IMR-90 (cell line): ENCODE measurements around the gene PTPRG. TPM values are rescaled to one million over a fixed set of nuclear protein-coding genes. Genes with fewer than 3 reads are reported as not detected.

Experiments
- ATAC-seq: fragments of 200-7000 bp; cut with Tn5 transposase; 2 replicates; pipeline ENCODE4 v1.9.1; 2020; ENCODE audit warnings: low read depth, mild to moderate bottlenecking, moderate library complexity
- BruUV-seq: library from RNA; stranded (reverse); fragments of 400-500 nt; replicated peaks from 2 replicates; lab custom pipeline; 2021; lab: Mats Ljungman, UMichigan
- CTCF ChIA-PET: fragments of 300-600 bp; formaldehyde crosslinking; extraction: SDS; loops from one replicate; lab custom pipeline; 2021; ENCODE audit warnings: antibody characterized with exemption; lab: Yijun Ruan, JAX
- POLR2A ChIA-PET: fragments of 300-600 bp; sonication (Branson Sonifier 250); formaldehyde crosslinking; loops from one replicate; lab custom pipeline; 2022; ENCODE audit warnings: antibody characterized with exemption; ENCODE audit not compliant: unreplicated experiment; lab: Charles Lee
- DNase-seq: peaks from one replicate; pipeline ENCODE4 v3.0.0; 2013
- H2AFZ ChIP-seq: replicated peaks from 2 replicates; pipeline ENCODE3; 2013; ENCODE audit warnings: low read length, mild to moderate bottlenecking; ENCODE audit not compliant: poor library complexity
- H2AK5ac ChIP-seq: 2 replicates; pipeline ENCODE4 v1.6.1; 2013; ENCODE audit warnings: low read depth, low read length, inconsistent platforms
- H2AK9ac ChIP-seq: replicated peaks from 2 replicates; pipeline ENCODE3; 2013; ENCODE audit warnings: mild to moderate bottlenecking, low read depth, low read length, moderate library complexity; ENCODE audit not compliant: poor library complexity
- H2BK120ac ChIP-seq: 2 replicates; pipeline ENCODE4 v1.6.1; 2013; ENCODE audit warnings: low read depth, low read length, inconsistent platforms
- H2BK15ac ChIP-seq: 3 replicates; pipeline ENCODE4 v1.6.1; 2013; ENCODE audit warnings: low read depth, low read length, inconsistent platforms
- H2BK20ac ChIP-seq: 2 replicates; pipeline ENCODE4 v1.6.1; 2013; ENCODE audit warnings: low read depth, mild to moderate bottlenecking, inconsistent platforms, low read length, moderate library complexity
- H2BK5ac ChIP-seq: 2 replicates; pipeline ENCODE4 v1.6.1; 2013; ENCODE audit warnings: mild to moderate bottlenecking, low read depth, low read length, inconsistent platforms; ENCODE audit not compliant: poor library complexity, severe bottlenecking
- H3K14ac ChIP-seq: replicated peaks from 2 replicates; pipeline ENCODE4 v1.6.1; 2013; ENCODE audit warnings: low read depth, low read length, inconsistent platforms
- H3K18ac ChIP-seq: 2 replicates; pipeline ENCODE4 v1.6.1; 2013; ENCODE audit warnings: low read depth, low read length, control low read depth
- H3K23ac ChIP-seq: 2 replicates; pipeline ENCODE4 v1.6.1; 2013; ENCODE audit warnings: low read depth, low read length, inconsistent platforms
- H3K27ac ChIP-seq: 2 replicates; pipeline ENCODE4 v1.5.1; 2013; ENCODE audit warnings: mild to moderate bottlenecking, control low read depth, low read length; ENCODE audit not compliant: insufficient read depth
- H3K27me3 ChIP-seq: 2 replicates; pipeline ENCODE4 v1.6.1; 2013; ENCODE audit warnings: low read length; ENCODE audit not compliant: control insufficient read depth, insufficient read depth
- H3K36me3 ChIP-seq: 2 replicates; pipeline ENCODE4 v1.6.1; 2013; ENCODE audit warnings: low read length, mixed read lengths; ENCODE audit not compliant: control insufficient read depth, insufficient read depth
- H3K4ac ChIP-seq: 2 replicates; pipeline ENCODE4 v1.6.1; 2013; ENCODE audit warnings: low read depth, low read length, inconsistent platforms
- H3K4me1 ChIP-seq: 2 replicates; pipeline ENCODE4 v1.6.1; 2013; ENCODE audit warnings: low read length, mixed read lengths; ENCODE audit not compliant: control insufficient read depth, insufficient read depth
- H3K4me2 ChIP-seq: 2 replicates; pipeline ENCODE4 v1.6.1; 2013; ENCODE audit warnings: low read depth, mild to moderate bottlenecking, control low read depth, low read length, moderate library complexity
- H3K4me3 ChIP-seq: 2 replicates; pipeline ENCODE4 v1.5.1; 2013; ENCODE audit warnings: low read depth, mild to moderate bottlenecking, control low read depth, low read length, moderate library complexity; ENCODE audit not compliant: insufficient read depth
- H3K56ac ChIP-seq: 2 replicates; pipeline ENCODE4 v1.6.1; 2013; ENCODE audit warnings: low read length, inconsistent platforms; ENCODE audit not compliant: insufficient read depth; ENCODE audit errors: extremely low read depth
- H3K79me1 ChIP-seq, 2 experiments: 2 replicates each; pipeline ENCODE4 v1.6.1; 2013; ENCODE audit warnings: low read length in 2 of 2, inconsistent platforms in 1 of 2, low read depth in 1 of 2
- H3K9ac ChIP-seq: 2 replicates; pipeline ENCODE4 v1.6.1; 2013; ENCODE audit warnings: low read depth, low read length, control low read depth
- H3K9me1 ChIP-seq: 2 replicates; pipeline ENCODE4 v1.6.1; 2013; ENCODE audit warnings: low read length, inconsistent platforms; ENCODE audit not compliant: insufficient read depth
- H3K9me3 ChIP-seq: 2 replicates; pipeline ENCODE4 v1.6.1; 2013; ENCODE audit warnings: low read length; ENCODE audit not compliant: control insufficient read depth, insufficient read depth
- H4K20me1 ChIP-seq: 2 replicates; pipeline ENCODE4 v1.6.1; 2013; ENCODE audit warnings: low read length, inconsistent platforms; ENCODE audit not compliant: insufficient read depth
- H4K5ac ChIP-seq: 2 replicates; pipeline ENCODE4 v1.6.1; 2013; ENCODE audit warnings: mild to moderate bottlenecking, low read depth, low read length, control low read depth
- H4K8ac ChIP-seq, 2 experiments: 2 replicates each; pipeline ENCODE4 v1.6.1; 2013; ENCODE audit warnings: low read depth in 2 of 2, low read length in 2 of 2, control low read depth in 1 of 2, inconsistent platforms in 1 of 2
- H4K91ac ChIP-seq: 2 replicates; pipeline ENCODE4 v1.6.1; 2013; ENCODE audit warnings: low read depth, low read length, inconsistent platforms; ENCODE audit not compliant: insufficient read depth
- BHLHE40 ChIP-seq: fragments of 150-350 bp; IDR thresholded peaks from 2 replicates; pipeline ENCODE4 v1.6.1; 2016; ENCODE audit warnings: mild to moderate bottlenecking, low read depth, low read length
- CHD1 ChIP-seq: IDR thresholded peaks from 2 replicates; pipeline ENCODE4 v1.6.1; 2012; ENCODE audit warnings: low read depth, low read length, improper control_type of control experiment
- FOS ChIP-seq: fragments of 150-350 bp; IDR thresholded peaks from 2 replicates; pipeline ENCODE4 v1.6.1; 2016; ENCODE audit warnings: low read depth, low read length
- MAZ ChIP-seq: IDR thresholded peaks from 2 replicates; pipeline ENCODE4 v1.6.1; 2012; ENCODE audit warnings: low read depth, mild to moderate bottlenecking, low read length, improper control_type of control experiment, moderate library complexity, borderline replicate concordance
- MXI1 ChIP-seq: IDR thresholded peaks from 2 replicates; pipeline ENCODE4 v1.6.1; 2012; ENCODE audit warnings: low read depth, mild to moderate bottlenecking, low read length, moderate library complexity, borderline replicate concordance
- POLR2A ChIP-seq: IDR thresholded peaks from 2 replicates; pipeline ENCODE4 v1.6.1; 2012; ENCODE audit warnings: mild to moderate bottlenecking, low read depth, low read length
- SMC3 ChIP-seq: fragments of 150-350 bp; IDR thresholded peaks from 2 replicates; pipeline ENCODE4 v1.6.1; 2016; ENCODE audit warnings: low read depth, mild to moderate bottlenecking, antibody characterized with exemption, low read length, moderate library complexity
- WGBS, 2 experiments: methylation state at CpG; one replicate each; pipeline versions ENCODE4 v1.1.5 to v1.1.7; 2013; ENCODE audit warnings: missing lambda C conversion rate in 2 of 2; ENCODE audit not compliant: insufficient read length in 1 of 2; ENCODE audit errors: extremely low coverage in 2 of 2; 5-methylcytosine and 5-hydroxymethylcytosine counted together
- dilution Hi-C: fragments of 300-500 bp; cut with HindIII; formaldehyde crosslinking; loops from one replicate; pipeline ENCODE4 v1.14.3; 2018; ENCODE audit warnings: low sequenced_read_pairs; ENCODE audit not compliant: unreplicated experiment
- in situ Hi-C: fragments of 300-500 bp; cut with MboI; formaldehyde crosslinking; loops from 3 replicates; pipeline ENCODE4 v1.14.3; 2019; ENCODE audit warnings: low sequenced_read_pairs, inconsistent platforms, mixed read lengths
- intact Hi-C: fragments of 100-400 bp; cut with micrococcal nuclease; formaldehyde crosslinking; loops from 2 replicates; pipeline ENCODE4 v1.10.0; 2022
- polyA plus RNA-seq, 3 experiments: library from polyadenylated mRNA; depleted of rRNA; stranded (reverse); fragments of >200 nt; gene quantifications; 2 replicates each; pipeline ENCODE4 v1.2.3, GENCODE V29; 2012; ENCODE audit warnings: low replicate concordance in 1 of 3
- total RNA-seq: library from RNA; depleted of rRNA; stranded (reverse); fragments of >200 nt; gene quantifications from 2 replicates; pipeline ENCODE4 v1.2.3, GENCODE V29; 2012
- TF ChIP-seq, protein P1 (sequence below): fragments of 150-350 bp; IDR thresholded peaks from 2 replicates; pipeline ENCODE4 v1.6.1; 2016; ENCODE audit warnings: low read depth, mild to moderate bottlenecking, low read length, moderate library complexity, borderline replicate concordance
- TF ChIP-seq, protein P2 (sequence below): fragments of 150-350 bp; IDR thresholded peaks from 2 replicates; pipeline ENCODE4 v1.6.1; 2017; ENCODE audit warnings: mild to moderate bottlenecking, antibody characterized with exemption, low read length, low read depth

The PTPRG gene
- total and polyA plus RNA-seq, 2 of the 4 experiments (the other 2 are of a cell fraction): 7.7 to 31.0 TPM

- 100% methylated on average over 1 of the region's 3 CpGs; no CpG with 5 or more reads in 1 of the 2 experiments for WGBS, 2 experiments
- Histone ChIP-seq H3K4me3 (no peak overlapping the region), H2BK15ac (no peak overlapping the region), H4K8ac (no peak overlapping the region), H2BK20ac (no peak overlapping the region), H3K79me1 (no peaks in the 10 kb centered on the region; a peak in 1 of 4 replicates), H3K23ac (no peak overlapping the region), H3K27ac (no peak overlapping the region), H3K14ac (no peak overlapping the region), H3K9ac (no peak overlapping the region), H3K4me2 (no peak overlapping the region), H4K91ac (no peak overlapping the region), H2BK120ac (no peak overlapping the region), H2BK5ac (no peak overlapping the region), H2AK9ac (no peak overlapping the region), H3K18ac (no peak overlapping the region), H4K20me1 (no peaks in the 10 kb centered on the region), H3K36me3 (peaks cover 2% of the 10 kb centered on the region; the same call in 1 of the 2 replicates), H3K4me1 (peaks cover 1% of the 10 kb centered on the region; the same call in 1 of the 2 replicates), H4K5ac (no peak overlapping the region), H3K9me1 (no peaks in the 10 kb centered on the region; the same call in 1 of the 2 replicates), H2AFZ (no peak overlapping the region), H3K27me3 (no peaks in the 10 kb centered on the region), H2AK5ac (no peak overlapping the region), H3K4ac (no peak overlapping the region), H3K56ac (no peak overlapping the region), H3K9me3 (no peaks in the 10 kb centered on the region)
- dilution Hi-C loops (no loop called here), intact Hi-C loops (no loop called here), in situ Hi-C loops (no loop called here)
- ChIA-PET POLR2A (no interaction called here), CTCF (no interaction called here)
- TF ChIP-seq FOS (no peak), SMC3 (no peak), MAZ (no peak), BHLHE40 (no peak), MXI1 (no peak), CHD1 (no peak), POLR2A (no peak)
- TF ChIP-seq, protein P1, sequence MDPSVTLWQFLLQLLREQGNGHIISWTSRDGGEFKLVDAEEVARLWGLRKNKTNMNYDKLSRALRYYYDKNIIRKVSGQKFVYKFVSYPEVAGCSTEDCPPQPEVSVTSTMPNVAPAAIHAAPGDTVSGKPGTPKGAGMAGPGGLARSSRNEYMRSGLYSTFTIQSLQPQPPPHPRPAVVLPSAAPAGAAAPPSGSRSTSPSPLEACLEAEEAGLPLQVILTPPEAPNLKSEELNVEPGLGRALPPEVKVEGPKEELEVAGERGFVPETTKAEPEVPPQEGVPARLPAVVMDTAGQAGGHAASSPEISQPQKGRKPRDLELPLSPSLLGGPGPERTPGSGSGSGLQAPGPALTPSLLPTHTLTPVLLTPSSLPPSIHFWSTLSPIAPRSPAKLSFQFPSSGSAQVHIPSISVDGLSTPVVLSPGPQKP: no peak
- TF ChIP-seq, protein P2, sequence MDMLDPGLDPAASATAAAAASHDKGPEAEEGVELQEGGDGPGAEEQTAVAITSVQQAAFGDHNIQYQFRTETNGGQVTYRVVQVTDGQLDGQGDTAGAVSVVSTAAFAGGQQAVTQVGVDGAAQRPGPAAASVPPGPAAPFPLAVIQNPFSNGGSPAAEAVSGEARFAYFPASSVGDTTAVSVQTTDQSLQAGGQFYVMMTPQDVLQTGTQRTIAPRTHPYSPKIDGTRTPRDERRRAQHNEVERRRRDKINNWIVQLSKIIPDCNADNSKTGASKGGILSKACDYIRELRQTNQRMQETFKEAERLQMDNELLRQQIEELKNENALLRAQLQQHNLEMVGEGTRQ: no peak
- ATAC-seq (no peak), DNase-seq (no peak)
- no TSS peak for BruUV-seq
These were observed 607.0 kb downstream of the PTPRG start for GRCh38 chr3:62168356-62168755.
